Right renal pelvis (tissue), 4 donors: ENCODE measurements around the gene HNRNPA3. TPM values are rescaled to one million over a fixed set of nuclear protein-coding genes. Genes with fewer than 3 reads are reported as not detected.
"Not testable (repeated sequence)": the region's sequence is repeated elsewhere in the genome, so short reads cannot be mapped to it uniquely, and the experiment has no call there.

Experiments used
- DNase-seq, 4 donors: peaks; one replicate each; pipeline ENCODE4 v3.0.0-alpha.2; 2013; ENCODE audit warnings: low read depth in 4 of 4, low spot score in 3 of 4, missing footprints in 1 of 4
- polyA plus RNA-seq, 4 donors: library from polyadenylated mRNA; unstranded; fragments of 120-200 nt; gene quantifications; one replicate each; pipeline ENCODE4 v1.2.1, GENCODE V29; 2013; ENCODE audit not compliant: insufficient read length in 4 of 4

The HNRNPA3 gene
- polyA plus RNA-seq, 4 donors = 535 to 632 (median 606) TPM

DNA sequence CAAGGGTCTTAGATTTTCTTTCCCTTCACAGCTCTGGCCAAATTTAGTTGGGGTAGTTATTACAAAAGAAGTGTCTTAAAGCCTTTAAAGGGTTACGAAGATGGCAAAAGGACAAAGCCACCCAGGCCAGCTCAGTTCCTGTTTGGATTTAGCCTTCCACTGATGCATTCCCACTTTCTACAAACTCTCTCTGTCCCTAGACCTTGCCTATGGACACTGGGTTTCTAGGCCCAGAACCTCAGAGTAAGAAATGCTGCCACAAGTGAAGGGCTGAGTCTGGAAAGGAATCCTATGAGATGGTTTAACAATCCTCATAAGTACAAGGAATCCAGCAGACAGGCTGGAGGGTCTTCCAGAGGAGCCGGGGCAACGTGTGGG lies 38.6 kb downstream of the HNRNPA3 start:
- no peak for DNase-seq

GRCh38 chr2:177252808-177253531 lies 40.4 kb downstream of the HNRNPA3 start:
- no peak for DNase-seq

DNA sequence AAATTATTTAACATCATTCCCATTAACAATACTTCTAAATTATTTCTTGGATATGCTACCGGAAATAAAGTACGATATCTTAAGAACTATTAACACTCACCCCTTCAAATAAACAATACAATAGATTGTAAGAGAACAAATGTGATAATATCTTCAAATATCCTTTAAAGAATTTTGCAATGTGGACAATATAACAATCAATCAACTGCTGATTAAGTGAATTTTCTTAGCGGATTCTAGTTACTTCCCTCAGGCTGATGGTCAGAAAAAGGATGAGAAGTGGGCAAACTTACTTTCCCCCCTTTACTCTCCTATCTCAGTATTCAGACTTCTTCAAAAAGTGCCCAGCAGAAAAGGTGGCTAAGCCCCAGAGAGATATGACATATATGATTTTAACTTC lies 41.1 kb downstream of the HNRNPA3 start:
- no peak for DNase-seq

GRCh38 chr2:177254433-177255226 lies 42.0 kb downstream of the HNRNPA3 start:
- no peak for DNase-seq

GRCh38 chr2:177255227-177255601 lies 42.6 kb downstream of the HNRNPA3 start:
- DNase-seq = no peak

GRCh38 chr2:177256026-177256425 lies 43.4 kb downstream of the HNRNPA3 start:
- DNase-seq = no peak

DNA sequence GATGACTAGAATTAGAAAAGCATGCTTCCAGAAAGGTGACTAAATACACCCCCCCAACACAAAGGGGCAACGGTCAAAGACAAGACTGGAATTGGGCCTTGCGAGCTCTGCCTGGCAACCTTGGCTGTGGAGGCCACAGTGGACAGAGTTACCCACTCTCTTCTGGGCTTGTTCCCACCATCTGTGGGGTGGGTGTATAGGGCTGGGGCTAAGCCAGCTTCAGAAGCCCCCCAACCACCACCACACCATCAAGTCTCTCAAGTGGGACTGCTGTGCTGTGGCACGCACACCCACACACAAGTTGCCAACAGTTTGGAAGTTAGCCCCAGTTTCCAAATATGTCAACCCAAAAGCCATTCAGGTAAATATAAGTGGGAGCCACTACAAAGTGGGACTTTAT lies 44.1 kb downstream of the HNRNPA3 start:
- no peak for DNase-seq

- DNase-seq = no peak
Measured at GRCh38 chr2:177257471-177257870, 44.9 kb downstream of the HNRNPA3 start.

DNA sequence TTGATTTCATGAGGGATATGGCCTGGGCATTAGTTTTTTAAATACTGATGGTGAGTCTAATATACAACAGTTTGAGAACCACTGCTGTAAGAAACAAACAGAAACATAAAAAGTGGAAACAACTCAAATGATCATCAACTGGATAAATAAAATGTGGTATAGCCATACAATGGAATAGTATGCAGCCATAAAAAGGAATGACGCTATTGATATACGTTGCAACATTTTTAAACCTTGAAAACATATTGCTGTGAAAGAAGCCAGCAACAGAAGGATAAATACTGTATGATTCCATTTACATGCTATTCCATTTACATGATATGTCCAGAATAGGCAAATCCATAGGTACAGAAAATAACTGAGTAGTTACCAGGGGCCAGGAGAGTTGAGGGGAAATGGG lies 45.5 kb downstream of the HNRNPA3 start:
- DNase-seq = no peak

GRCh38 chr2:177260379-177260778 lies 47.8 kb downstream of the HNRNPA3 start:
- no peak for DNase-seq

DNA sequence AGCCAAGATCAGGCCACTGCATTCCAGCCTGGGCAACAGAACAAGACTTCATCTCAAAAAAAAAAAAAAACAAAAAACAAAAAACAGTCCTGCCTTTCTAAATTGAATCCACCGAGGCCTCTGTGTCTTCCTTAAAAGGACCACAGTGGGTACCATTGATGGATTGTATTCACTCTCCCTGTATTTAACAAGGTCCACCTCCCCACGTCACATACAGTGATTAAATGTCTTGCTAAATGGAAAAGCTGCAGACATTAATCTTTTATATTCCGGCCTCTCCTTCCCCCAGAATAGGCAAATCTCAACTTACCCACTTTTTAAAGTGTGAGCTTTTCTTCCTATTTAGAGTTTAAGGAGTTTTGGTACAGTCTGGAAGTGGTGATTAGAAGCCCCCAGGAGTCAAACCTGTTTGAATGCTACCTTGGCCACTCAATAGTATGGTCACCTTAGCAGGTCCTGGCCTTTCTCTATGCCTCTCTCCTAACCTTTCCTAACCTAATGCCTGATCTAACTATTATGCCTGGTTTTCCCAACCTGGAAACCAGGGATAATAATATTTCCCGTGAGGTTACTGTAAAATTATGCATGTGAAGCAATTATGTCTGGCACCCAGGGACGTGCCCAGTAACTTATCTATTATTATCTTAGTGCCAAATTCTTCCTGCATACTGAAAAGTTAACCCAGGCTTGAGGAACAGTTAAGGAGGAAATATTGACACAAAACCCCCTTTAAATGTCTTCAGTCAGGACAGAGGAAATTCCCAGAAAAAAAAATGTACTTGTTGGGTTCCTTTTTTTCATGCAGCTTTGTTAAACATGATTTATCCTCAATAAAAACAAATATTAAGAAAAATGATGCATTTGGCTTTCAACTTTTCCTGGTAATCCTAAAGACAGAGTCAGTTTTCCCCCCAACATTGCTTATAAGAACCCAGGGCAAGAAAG lies 48.8 kb downstream of the HNRNPA3 start:
- DNase-seq = no peak

- no peak for DNase-seq
Measured at GRCh38 chr2:177262092-177262491, 49.5 kb downstream of the HNRNPA3 start.

DNA sequence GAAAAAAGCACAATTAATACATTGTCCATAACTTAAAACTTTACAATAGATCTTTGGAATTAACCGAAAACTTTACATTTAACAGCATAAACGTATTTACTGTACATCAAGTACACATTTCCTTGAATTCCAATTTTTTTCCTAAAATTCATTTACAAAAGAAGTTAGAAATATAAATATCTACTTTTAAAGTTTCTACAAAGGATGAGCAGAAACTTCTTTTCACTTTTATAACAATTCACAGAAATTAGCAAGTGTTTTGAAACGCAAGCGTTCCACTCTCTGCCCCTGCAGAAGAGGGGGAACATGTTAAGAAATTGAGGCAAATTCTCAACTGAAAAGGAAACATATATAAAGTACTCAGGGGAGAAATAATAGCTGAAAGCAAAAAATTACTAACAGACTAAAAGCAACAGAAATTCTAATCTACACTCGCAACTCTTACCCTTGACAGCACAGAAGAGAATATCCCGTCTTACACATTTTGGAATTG lies 50.4 kb downstream of the HNRNPA3 start:
- DNase-seq = no peak

GRCh38 chr2:177263451-177264208 lies 51.0 kb downstream of the HNRNPA3 start:
- peak; percentile 97 to 98 (median 98) for DNase-seq

DNA sequence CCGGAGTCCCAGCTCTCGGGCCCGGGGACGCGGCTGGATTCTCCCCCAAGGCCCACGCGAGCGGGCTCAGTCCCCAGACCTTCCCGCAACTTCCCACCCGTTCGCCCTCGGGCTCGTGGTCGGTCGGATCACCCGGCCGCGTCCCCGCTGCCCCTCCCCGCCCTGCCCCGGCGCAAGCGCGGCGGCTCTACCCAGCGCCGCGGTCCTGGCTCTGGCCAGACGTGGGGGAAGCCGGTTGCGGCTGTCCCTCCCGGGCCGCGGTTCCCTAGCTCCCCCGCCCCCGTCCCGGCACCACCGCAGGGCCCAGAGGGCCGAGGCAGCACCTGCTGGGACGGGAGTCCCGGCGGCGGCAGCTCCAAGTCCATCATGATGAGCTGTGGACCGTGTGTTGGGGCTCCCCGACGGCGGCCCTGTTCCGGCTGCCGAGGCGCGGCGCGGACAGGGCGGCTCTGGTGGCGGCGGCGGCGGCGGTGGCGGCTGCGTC lies 51.7 kb downstream of the HNRNPA3 start:
- DNase-seq = peak in 1 of 4 donors; percentile 56

DNA sequence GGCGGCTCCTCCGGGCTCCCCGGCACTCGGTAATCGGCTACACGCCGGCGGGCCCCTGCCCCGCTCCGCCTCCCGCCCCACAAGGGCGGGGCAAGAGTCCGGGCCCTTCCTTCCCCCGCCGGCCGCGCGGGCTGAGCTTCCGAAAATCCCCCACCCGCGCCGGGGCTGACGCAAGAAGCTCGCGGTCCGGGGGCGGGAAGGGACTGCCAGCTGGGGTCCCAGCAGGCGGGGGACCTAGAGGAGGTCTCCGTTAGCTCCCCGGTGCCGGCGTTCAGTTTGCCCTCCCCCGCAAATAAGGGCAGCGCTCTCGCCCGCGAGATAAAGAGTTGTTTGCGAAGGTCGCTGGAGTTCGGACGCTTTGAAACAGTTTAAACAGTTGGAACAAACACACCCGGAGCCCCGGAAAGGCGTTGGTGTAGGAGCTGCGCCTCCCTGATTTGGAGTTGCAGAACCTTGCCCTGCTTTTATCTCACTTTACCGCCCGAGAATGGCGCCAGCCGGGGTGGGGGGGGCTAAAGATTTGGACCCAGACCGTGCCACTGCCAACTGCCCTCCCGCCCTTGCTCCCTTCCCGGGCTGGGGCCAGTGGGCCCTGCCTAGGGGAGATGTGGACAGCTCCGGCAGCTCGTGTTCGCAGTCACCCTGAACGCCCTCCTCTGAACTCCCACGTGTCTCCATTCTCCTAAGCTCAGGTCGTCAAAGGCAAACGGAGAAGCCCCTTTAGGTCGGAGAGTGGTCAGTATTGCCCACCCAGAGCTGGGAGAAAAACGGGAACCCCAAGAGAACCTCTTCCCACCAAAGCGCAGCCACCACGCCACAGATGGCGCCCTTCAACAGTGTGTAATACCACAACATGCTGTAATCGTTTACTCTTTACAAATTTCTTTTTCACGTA lies 52.3 kb downstream of the HNRNPA3 start, which contains the start of gene NFE2L2:
TSS of gene NFE2L2 (minus strand) at position 35 of the 895 bp plus-strand sequence. CDS start 151 bp downstream, outside the sequence.
- DNase-seq = peak; percentile 83 to 87 (median 86)

DNA sequence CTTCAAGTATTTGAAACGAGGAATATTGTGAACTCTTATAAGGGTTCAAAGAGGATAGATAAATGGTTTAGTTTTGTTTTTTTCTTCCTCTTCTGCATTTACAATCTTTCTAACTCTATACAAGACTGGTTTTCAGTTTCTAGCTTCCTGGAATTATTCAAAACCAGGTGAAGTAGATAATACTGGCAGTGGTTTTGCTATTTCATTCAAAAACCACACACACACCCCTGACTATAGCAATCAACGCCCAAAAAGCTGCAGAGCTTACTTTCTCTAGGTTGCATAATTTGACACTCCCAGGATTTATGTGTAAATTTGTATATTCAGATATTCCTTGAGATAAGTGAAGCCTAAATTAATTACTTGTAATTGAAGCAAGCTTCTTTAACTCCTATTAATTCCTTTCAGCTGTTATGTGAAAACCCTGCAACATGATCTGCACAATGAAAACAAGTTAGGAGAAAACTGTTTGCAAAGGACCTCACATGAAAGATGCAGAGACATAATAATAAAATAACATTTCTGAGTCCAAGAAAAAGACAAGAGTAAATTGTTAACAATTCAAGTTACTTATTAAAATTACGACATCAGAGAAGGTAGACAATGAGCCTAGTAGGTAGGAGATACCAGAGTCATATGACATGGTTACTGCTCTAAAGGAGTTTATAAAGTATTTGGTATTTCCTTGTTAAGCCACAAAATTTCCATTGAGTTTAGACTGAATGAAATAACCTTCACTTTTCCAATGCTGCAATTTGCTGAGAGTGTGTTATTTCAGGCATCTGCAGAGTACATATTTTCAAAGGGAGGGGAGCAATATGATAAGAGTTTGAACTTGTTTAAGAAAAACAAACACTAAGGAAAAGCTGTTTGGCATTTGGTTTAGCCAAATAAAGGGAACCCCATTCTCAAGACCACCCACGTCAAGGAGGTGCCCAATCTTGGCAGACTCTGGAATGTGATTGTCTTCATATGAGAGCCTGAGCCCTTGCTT lies 53.5 kb downstream of the HNRNPA3 start:
- DNase-seq = no peak

- not testable (repeated sequence) for DNase-seq
Measured at GRCh38 chr2:177266955-177267354, 54.4 kb downstream of the HNRNPA3 start.
